ENCODE data around the gene AGBL4. TPM values are rescaled to one million over a fixed set of nuclear protein-coding genes. Genes with fewer than 3 reads are reported as not detected.
A peak's percentile ranks its signal among the peaks of the same experiment; 100 is the strongest.
"Not testable (repeated sequence)": the region's sequence is repeated elsewhere in the genome, so short reads cannot be mapped to it uniquely, and the experiment has no call there.

AGBL4 gene
- total RNA-seq, 1 donor from 2014 or later, result not detected

DNA sequence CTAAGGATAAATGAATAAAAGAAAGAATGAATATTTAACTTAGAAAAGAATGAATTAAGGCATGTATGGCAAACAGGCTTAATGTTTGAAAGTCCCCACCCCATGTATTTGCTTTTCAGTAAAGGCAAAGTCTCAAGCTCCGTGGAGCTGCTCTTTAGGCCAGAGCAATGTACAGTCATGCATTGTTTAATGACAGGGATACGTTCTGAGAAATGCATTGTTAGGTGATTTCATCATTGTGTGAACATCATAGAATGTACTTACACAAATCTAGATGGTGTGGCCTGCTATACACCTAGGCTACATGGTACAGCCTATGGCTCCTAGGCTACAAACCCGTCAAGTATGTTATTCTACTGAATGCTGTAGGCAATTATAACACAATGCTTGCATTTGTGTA, 1500.2 kb downstream of the AGBL4 start:
- DNase-seq (ENCODE audit: extremely low read depth, low read depth, low spot score), result no peak

DNA sequence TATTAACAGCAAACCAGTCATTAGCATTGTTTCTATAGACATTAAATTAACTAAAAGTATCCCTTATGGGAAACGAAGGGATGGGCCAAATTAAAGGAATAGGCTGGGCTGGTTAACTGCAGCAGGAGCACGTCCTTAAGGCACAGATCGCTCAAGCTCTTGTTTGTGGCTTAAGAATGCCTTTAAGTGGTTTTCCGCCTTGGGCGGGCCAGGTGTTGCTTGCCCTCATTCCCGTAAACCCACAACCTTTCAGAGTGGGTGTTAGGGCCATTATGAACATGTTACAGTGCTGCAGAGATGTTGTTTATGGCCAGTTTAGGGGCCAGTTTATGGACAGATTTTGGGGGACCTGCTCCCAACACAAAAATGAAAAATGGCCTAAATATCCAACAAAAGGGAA, 1503.9 kb downstream of the AGBL4 start:
- not testable (repeated sequence) for DNase-seq (ENCODE audit: extremely low read depth, low read depth, low spot score)

DNA sequence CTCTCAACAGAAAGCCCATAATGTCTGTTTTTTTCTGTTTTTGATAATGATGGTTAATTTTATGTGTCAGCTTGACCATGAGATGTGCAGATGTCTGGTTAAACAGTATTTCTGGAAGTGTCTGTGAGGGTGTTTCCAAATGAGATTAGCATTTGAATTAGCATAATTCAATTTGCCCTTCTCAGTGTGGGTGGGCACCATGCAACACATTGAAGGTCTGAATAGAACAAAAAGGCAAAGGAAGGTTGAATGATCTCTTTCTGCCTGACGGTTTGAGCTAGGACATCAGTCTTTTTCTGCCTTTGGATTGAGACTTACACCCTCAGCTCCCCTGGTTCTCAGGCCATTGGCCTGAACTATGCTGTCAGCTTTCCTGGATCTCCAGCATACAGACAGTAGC, 1516.9 kb downstream of the AGBL4 start:
- DNase-seq (ENCODE audit: extremely low read depth, low read depth, low spot score), result no peak

DNA sequence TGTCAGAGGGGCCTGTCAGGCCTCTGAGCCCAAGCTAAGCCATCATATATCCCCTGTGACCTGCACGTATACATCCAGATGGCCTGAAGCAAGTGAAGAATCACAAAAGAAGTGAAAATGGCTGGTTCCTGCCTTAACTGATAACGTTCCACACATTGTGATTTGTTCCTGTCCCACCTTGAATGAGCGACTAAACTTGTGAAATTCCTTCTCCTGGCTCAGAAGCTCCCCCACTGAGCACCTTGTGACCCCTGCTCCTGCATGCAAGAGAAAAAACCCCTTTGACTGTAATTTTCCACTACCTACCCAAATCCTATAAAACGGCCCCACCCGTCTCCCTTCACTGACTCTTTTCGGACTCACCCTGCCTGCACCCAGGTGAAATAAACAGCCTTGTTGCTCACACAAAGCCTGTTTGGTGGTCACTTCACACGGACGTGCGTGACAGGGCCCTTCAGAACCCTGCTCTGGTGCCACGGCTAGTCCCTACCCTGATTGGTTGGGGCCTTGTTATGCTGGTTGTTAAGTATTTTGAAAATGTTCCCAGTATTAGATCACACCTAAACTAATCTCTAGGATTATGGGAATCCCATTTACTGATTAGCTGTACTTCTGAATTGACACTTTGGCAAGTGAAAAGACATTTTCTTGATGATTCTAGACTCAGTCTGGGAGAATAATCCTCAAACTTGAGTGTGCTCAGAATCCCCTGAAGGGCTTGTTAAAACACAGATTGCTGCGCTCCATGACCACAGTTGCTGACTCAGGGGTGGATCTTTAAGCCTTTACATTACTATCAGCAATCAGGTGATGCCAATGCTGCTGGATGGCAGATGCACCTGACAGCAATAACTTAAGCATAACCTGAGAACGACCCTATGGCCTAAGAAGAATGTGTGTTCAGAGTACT, 1523.0 kb downstream of the AGBL4 start:
- no peak for DNase-seq (ENCODE audit: extremely low read depth, low read depth, low spot score)

DNA sequence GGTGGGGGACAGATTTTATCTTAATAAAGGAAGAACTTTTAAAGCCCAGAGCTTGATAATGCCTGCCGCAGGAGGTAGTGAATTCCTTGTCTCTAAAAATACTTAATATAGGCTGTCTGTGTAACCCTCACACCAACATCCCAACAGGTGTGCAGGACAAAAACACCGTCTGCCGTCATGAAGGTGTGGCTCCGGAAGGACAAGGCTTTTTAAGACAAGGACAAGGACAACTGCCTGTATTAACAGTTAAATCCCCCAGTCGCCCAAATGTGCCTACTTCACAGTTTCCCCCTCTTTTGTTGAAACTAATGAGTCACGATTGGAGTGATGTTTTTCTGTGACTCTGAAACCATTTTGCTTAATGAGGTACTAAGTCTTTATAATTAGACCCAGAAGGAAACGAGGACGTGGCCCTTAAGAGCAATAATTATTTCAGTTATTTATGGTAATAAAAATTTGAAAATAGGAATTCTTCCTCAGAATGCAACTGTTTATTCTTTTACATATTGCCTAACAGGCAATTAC, 1524.5 kb downstream of the AGBL4 start:
- no peak for DNase-seq (ENCODE audit: extremely low read depth, low read depth, low spot score)

DNA sequence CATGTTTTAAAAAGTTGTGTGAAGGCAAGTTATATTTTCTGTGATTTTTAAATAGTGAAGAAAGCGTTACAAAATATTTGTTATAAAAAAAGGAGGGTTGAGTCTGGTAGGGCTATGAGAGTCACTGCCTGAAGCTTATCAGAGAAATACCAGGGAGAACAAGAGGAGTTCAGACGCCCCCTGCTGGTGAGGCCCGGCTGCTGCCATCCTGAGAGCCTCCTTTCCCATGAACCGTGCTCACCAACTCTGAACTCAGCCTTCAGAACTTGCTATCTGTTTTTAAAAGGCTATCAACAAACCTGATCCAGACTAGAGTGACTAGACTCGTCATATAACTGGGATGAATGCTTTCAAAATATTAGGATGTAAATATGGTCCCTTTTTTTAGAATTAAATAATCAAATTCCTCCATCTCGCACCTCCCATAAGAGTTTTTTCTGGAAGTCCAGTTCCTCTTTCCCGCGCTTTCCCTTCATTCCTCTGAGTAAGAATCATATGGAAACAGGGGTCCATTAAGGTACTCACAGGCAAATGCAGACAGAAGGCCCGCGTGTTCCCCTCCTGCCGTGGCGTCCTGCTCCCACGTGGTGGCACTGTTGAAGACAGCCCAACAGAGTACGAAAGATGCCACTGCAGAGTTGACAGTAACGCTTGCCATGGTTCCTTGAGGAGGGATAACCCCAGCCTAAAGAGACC, 1525.5 kb downstream of the AGBL4 start:
- DNase-seq (ENCODE audit: extremely low read depth, low read depth, low spot score), result peak; percentile 56

DNA sequence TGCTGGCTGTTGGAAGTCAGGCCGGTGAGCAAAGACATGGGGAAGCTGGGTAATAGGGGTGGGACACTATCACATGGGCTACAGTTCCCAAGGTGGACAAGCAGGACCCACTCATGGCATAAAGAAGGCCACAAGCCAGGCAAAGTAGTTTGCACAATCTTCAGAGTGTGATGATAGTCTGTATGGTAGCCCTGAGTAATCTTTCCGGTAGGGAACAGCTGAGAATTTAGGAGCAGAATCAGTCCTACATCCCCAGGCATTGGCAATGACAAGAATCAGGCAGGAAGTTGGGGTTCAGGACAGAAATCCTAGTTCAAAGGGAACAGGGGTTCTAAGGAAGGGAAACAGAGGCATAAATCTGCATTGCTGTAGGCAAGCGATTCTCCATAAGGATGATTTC, 1527.8 kb downstream of the AGBL4 start:
- no peak for DNase-seq (ENCODE audit: extremely low read depth, low read depth, low spot score)

DNA sequence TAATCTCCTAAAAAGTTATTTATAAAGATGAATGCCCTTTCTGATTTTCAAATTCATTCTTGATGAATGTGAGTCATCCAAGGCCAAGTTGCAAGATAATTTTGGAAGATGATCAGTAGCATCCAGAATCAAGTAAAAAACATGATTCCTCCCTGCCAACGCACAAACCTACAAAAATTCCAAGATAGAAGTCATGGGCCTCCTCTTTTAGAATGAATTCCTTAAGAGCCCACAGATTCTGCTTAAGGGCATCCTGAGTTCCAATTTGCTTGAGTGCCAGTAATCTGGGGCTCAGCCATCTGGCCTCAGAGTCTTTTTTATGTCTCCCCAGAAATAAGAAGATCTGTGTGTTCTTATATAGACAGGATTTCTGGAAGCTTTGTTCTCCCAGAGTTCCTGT, 1528.6 kb downstream of the AGBL4 start:
- DNase-seq (ENCODE audit: extremely low read depth, low read depth, low spot score), result no peak

DNA sequence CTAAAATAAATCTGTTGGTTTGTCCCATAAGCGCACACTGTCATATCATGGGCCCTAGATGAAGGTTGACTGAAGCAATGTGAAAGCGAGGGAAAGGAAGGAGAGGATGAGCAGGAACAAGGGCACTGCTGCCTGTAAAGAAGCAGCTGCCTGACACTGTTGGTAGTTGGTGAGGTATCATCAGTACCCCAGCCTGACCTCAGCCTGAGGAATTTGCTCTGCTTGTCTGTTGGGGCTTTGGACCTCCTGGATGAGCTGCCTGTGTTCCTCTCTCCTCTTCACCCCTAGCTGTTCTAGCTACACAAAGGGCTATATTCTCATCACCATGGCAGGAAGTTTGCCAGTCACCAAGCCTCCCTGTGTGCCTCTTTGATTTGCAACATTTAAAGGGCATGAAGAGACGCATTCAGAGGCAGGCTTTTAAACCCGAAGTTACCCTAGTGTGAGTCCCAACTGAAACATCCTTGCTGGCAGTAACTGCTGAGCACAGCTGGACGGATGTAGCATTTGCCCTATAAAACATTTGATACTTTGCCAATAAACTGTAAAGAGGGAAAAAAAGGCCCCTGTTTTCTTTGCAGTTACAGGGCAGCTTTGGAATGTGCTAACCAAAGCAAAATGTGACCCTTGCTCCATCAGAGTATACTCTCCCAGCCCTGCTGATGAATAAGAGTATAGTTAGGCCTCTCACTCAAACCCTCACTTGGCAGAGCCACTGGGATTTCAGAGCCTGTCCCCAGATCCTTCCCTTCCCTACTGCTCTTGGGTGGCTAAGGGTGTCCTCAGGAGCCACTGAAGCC, 1529.6 kb downstream of the AGBL4 start:
- DNase-seq (ENCODE audit: extremely low read depth, low read depth, low spot score), result no peak

DNA sequence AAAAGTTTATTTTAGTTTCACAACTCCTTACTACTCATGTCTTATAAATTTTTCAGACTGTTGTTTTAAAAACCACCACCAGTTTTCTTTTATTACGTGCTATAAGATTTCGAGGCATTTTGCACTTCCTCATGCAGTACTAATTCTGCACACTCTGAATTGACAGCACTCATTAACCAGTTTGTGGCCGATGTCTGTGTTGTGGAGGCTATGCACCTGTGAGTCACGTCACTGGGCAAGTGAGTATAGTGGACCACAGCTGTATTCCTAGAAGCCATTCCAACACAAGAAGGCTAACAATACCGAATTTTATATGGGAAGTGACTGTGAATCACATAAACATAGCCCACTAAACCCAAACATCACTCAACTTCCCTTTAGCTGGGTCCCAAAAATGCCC, 1530.7 kb downstream of the AGBL4 start:
- DNase-seq (ENCODE audit: extremely low read depth, low read depth, low spot score), result no peak

DNA sequence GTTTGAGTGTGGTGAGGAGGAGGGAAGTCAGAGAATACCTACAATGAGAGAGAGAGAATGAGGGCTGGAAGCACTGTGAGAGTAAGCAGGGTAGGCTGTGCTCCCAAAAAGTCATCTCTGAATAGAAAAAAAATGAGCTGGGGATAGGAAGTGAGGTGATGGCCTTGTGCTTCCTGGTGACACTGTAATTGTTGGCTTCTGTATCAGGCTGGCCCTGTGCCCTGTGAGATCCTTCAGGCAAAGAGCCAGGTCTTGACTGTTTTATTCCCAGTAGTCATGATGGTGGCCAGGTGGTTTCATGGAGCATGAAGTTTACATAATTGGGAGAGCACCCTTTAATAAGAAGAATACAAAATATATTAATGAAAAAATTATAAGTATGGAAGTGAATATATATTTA, 1531.4 kb downstream of the AGBL4 start:
- no peak for DNase-seq (ENCODE audit: extremely low read depth, low read depth, low spot score)

DNA sequence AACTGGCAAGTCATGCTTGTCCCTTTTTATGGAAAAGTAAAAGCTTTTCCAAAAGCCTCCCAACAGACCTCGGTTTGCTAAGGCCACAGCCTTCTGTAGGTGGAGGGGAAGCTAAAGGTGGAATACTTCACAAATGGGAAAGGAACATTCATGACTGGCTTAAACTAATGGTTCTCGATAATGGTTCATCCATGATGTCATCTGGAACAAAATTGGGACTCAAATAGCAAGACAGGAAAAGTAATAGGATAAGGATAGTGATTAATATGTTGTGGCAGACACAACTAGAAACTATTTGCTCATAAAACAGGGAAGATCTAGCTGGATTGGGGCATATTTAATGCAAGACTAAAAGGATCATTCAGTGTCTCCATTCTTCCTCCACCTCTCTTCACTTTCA, 1535.0 kb downstream of the AGBL4 start:
- no peak for DNase-seq (ENCODE audit: extremely low read depth, low read depth, low spot score)

Other genes starting within 250 kb of the AGBL4 start
- not detected in 2 replicates for gene ELAVL4, start 85.0 kb upstream of the AGBL4 start, total RNA-seq